Subcutaneous adipose tissue (tissue), 4 donors: ENCODE measurements around the gene PXDC1. TPM values are rescaled to one million over a fixed set of nuclear protein-coding genes. Genes with fewer than 3 reads are reported as not detected.

ENCODE experiments used
- total RNA-seq, 4 donors: library from RNA; depleted of rRNA; stranded (reverse); fragments of >200 nt; gene quantifications; one replicate each; pipeline ENCODE4 v1.1.0, GENCODE V29; 2016
- TF ChIP-seq, protein P1 (sequence below): fragments of 450-650 bp; IDR thresholded peaks from one replicate; pipeline ENCODE4 v1.5.1; 2016; ENCODE audit warnings: low read depth, mild to moderate bottlenecking, control low read depth, antibody characterized with exemption, moderate library complexity

Gene PXDC1
- total RNA-seq, 4 donors from 2014 or later, result 84.6 to 138 (median 121) TPM

DNA sequence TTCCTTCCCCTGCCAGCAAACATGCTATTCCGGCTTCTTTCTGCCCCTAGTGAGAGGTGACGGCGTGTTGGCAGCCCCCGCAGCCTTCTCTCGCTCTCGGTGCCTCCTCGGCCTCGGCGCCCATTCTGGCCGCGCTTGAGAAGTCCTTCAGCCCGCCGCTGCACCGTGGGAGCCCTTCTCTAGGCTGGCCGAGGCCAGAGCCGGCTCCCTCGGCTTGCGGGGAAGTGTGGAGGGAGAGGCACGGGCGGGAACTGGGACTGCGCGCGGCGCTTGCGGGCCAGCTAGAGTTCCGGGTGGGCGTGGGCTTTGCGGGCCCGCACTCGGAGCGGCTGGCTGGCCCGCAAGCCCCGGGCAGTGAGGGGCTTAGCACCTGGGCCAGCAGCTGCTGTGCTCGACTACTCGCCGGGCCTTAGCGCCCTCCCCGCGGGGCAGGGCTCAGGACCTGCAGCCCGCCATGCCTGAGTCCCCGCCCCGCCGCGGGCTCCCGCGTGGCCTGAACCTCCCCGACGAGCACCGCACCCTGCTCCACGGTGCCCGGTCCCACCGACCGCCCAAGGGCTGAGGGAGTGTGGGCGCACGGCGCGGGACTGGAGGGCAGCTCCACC lies 20.0 kb upstream of the PXDC1 start:
- TF ChIP-seq, protein P1, sequence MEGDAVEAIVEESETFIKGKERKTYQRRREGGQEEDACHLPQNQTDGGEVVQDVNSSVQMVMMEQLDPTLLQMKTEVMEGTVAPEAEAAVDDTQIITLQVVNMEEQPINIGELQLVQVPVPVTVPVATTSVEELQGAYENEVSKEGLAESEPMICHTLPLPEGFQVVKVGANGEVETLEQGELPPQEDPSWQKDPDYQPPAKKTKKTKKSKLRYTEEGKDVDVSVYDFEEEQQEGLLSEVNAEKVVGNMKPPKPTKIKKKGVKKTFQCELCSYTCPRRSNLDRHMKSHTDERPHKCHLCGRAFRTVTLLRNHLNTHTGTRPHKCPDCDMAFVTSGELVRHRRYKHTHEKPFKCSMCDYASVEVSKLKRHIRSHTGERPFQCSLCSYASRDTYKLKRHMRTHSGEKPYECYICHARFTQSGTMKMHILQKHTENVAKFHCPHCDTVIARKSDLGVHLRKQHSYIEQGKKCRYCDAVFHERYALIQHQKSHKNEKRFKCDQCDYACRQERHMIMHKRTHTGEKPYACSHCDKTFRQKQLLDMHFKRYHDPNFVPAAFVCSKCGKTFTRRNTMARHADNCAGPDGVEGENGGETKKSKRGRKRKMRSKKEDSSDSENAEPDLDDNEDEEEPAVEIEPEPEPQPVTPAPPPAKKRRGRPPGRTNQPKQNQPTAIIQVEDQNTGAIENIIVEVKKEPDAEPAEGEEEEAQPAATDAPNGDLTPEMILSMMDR, result no peak

DNA sequence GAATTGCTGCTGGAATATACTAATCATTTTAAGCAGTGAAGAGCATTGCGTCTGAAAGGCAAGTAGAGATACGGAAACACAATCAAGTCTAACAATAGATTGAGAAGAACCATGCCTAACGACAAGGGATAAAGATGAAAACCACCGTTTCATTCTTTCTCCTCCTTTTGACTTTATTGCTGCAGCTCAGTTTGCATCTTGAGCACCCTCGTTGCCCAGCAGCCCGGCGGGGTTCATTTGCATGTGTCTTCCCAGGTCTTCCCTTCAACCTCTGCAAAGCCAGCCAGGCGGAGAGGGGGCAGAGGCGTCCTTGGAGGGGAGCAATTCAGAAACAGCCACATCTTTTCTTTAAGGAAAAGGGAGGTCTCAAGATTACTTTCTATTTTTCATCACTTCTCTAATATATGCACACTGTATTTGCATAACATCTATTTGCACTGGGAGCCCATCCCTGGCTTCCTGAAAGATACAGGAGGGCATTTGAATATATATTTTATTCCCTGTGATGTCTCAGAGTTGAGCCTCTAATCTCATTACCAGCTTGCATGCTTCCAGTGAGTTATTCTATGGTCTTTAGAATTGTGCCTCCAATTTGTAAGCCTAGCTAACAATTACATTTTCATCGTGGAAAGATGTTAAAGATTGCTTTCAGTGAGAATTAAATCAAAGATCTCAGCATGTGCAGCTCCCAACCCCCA lies 18.7 kb upstream of the PXDC1 start:
- TF ChIP-seq, protein P1, result no peak

DNA sequence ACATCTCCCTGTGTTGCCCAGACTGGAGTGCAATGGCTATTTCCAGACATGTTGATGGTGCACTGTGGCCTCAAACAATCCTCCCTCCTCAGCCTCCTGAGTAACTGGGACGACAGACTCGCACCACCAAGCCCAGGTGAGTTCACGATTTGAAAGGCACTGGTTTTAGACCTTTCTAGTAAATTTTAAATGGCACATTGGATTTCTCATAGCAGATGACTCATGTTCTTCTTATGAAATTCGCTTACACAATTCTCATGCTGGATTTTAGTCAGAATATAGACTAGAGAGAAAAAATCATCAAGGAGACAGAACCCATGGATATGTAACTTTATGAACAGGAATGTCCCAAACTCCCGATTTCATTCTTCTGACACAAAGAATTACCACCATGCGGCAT lies 18.1 kb upstream of the PXDC1 start:
- TF ChIP-seq, protein P1, result no peak

DNA sequence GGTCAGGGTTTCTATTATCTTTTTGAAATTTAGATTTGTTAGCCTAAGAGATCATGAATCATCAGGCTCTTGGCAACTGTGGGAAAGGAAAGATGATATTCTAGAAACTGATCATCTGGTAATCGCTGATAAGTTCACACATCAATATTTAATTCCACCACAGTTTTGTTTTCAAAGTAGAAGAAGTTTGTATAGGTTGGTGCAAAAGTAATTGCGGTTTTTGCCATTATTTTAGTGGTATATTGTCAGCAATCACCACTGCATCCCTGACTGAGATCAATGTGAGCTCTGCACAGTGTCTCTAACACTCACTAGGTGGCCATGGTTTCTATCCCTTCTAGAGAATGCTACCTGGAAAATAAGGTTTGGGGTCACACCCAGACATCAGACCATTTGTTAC lies 17.0 kb upstream of the PXDC1 start:
- TF ChIP-seq, protein P1, result no peak

DNA sequence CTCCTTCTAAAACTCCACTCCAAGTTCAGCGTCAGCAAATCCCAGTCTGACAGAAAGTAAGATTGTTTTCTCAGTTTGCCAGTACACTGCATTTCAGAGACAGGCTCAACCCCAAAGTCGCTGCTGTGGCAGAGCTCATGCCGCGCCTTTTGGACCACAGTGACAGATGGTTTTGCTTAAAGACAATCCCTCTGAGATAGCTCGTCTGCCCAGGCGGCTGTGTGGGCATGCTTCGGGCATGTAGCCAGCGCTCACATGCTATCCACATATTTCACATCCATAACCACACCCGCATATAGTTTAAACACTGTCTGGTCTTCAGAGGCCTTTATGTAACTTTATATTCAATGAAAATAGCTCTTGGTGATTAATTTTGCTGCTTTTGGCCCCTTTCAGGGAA lies 14.7 kb upstream of the PXDC1 start:
- TF ChIP-seq, protein P1, result no peak

DNA sequence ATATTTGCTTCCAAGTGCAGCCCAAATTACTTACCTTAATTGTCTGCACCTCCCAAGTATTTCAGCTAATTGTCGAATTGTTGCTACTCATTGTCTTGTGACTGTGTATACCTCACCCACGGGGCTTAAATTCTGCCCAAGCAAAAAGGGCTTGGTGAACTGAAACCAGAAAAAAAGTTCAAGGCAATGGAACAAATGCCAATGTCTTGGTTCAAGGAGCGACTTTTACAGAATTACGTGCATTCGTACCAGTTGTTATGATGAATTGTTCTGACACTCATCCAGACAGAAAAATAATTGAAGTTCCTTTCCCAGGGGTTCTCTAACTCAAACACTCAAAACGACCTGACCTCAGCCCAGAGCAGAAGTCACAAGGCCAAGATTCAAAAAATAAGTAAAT lies 13.9 kb upstream of the PXDC1 start:
- TF ChIP-seq, protein P1, result no peak

DNA sequence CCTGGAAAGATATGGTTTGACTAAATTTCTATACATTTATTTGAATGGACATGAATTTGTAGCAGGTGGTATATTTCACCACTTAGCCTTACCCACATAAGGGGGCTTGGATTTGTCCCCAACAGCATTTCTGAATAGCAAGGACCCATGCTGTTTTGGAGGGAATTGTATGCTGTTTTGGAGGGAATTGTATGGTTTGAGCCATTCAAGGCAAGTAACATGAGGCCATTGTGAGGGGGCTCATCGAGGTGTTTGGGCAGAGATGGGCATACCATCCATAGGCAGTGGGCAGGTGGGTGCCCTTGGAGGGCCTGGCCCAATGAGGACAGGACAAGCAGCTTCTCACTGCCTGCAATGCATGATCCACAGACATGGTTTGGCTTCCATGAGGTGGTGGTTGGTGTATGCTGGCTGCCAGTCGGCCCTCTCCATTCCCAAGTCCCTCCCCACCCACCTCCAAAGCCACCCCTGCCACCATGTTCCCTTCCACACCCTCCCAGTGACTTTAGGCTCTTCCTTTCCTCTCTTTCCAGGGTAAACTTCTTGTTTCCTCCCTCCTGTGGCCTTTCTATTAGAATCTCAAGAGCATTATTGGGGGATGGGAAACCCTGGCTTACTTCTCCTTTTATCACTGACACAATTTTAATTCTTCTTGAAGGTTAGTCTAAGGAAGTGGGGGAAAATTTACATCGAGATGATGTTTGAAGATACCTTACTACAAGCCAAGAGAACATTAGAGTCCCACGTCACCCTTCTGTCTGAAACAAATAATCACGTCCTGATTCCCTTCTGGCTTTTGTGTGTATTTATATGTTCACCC lies 13.2 kb upstream of the PXDC1 start:
- TF ChIP-seq, protein P1, result no peak
